Islet of Langerhans (tissue), 1 donor: Measurements from ENCODE around the gene RLF.
"Not testable (repeated sequence)": the region's sequence is repeated elsewhere in the genome, so short reads cannot be mapped to it uniquely, and the experiment has no call there.

Source experiments
- FAIRE-seq: peaks from one replicate; lab custom pipeline; 2011; peaks lifted over from hg19 to GRCh38; lab: Jason Lieb, UNC

RLF gene

DNA sequence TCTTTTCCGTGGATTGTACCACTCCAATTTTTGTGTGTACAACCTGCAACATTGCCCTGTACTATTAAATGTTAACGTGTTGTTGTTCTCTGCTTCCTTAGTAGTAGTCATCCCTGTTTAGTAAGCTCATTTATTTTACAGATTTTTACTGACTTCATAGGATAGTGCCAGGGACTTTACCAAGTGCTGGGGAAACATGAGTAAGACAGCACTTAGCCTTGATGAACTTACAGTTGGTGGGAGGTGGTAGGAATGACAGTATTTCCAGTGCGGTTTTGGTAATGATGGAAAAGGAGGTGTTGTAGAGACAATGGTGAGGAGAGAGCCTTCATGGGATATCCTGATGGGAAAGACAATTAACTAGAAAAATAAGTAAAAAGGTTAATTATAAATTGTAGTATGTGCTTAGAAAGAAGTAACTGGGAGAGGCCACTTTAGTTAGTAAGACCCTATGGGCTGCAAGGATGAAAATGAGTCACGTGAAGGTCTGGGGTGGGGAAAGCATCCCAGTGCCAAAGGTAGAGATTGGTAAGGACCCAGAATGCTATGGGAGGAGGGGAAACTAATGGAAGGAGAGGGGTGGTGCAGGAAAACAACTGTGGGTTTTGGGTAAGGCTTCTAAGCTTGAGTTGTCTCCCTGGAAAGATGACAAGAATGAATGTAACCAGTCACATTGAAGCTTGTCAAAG lies 1.7 kb downstream of the RLF start:
- no peak for FAIRE-seq

DNA sequence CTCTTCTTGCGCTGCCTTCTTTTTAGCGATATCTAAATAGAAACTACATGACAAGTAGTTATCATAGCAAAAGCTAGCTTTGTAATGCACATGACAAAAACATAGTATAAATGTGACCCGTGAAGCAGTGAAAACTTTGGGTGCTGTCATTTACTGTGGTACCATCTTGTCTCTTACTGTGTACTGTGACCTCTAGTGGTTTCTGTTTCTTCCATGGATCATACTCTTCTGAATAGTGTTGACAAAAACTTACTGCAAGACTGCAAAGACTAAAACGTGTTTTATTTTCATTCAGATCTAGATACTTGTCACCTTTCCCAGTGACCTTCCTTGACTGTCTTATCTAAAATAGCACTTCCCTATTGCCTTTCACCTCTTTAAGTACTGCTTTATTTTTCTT lies 6.1 kb downstream of the RLF start:
- FAIRE-seq: no peak

DNA sequence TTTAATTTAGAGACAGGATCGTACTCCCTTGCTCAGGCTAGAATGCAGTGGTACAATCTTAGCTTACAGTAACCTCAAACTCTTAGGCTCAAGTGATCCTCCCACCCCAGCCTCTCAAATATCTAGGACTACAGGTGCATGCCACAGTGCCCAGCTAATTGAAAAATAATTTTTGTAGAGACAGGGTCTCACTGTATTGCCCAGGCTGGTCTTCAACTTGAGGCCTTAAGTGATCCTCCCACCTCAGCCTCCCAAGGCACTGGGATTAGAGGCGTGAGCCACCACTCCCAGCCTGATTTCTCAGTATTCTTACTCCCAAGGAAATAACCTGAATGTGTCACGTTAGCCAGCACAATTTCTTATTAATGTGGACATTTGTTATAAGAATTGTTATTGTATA lies 9.8 kb downstream of the RLF start:
- no peak for FAIRE-seq

DNA sequence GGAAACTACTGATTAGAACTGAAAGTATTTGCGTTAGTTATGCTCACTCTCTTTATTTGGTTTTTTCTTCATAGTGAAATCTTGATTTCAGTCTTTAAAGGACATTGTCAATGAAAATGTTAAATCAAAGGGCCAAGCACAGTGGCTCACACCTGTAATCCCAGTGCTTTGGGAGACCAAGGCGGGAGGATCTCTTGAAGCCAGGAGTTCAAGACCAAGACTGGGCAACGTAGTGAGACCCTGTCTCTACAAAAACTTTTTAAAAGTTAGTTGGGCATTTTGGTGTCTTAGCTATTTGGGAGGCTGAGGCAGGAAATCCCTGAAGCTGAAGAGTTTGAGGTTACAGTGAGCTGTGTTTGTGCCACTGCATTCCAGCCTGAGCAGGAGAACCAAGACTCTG lies 13.6 kb downstream of the RLF start:
- no peak for FAIRE-seq

DNA sequence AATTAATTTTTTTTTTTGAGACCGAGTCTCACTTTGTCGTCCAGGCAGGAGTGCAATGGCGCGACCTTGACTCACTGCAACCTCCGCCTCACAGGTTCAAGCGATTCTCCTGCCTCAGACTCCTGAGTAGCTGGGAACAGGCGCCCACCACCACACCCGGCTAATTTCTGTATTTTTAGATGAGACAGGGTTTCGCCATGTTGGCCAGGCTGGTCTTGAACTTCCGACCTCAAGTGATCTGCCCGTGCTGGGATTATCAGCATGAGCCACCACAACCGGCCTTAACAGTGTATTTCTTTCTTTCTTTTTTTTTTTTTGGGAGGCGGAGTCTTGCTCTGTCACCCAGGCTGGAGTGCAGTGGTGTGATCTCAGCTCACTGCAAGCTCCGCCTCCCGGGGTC lies 15.8 kb downstream of the RLF start:
- not testable (repeated sequence) for FAIRE-seq

DNA sequence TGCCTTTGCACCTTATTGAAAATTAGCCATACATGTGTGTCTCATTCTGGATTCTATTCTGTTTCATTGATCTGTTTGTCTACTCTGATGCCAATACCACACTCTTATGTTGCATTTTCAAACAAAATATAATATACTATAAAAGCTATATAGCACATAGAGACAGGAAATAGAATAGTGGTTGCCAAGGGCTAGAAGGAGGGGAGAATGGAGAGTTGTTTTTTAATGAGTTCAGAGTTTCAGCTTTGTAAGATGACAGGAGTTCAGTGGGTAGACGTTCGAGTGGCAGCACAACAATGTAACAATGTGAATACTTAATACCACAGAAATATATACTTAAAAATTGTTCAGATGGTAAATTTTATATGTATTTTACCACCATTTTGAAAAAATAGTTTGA lies 17.0 kb downstream of the RLF start:
- FAIRE-seq: no peak

DNA sequence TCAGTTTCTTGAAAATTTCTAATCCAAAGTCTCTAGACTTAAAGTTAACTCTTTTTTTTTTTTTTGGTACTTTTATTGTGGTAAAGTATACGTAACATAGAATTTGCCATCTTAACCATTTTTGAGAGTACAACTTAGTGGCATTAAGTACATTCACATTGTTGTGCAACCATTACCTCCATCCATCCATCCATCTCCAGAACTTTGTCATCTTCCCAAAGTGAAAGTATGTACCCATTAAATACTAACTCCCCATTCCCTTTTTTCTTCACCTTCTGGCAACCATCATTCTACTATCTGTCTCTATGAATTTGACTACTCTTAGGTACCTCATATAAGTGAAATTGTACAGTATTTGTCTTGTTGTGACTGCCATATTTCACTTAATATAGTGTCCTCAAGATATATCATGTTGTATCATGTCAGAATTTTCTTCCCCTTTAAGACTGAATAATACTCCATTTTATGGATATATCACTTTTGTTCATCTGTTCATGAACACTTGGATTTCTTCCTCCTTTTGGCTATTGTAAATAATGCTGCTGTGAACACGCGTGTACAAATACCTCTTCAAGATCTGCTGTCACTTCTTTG lies 18.4 kb downstream of the RLF start:
- no peak for FAIRE-seq

DNA sequence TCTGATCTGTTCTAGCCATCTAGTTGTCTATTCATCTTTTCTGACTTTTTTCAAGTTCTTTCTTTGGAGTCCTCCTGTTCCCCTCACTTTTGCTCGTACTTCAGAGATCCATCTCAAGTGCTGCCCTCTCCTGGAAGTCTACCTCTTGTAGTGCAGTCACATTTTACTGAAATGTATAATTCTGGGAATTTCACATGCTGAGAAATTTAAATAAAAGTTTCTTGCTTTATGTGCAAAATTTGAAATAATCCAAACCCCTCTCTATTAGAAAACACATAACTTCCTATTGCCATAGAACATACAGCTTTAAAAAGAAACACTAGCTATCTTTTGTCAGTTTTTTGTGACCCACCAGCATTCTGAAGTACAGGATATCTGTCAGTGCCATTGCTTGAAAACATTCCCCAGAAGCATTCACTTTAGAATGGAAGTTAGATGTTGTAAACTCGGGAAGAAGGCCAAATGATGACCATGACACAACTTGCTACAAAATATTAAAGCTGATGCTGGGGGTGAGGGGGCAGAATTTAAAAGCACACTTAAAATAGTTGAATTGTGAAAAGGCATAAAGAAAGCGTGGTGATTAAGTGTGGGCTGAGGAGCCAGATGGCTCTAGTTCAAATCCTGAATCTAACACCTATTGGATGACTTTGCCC lies 22.0 kb downstream of the RLF start:
- peak; percentile 66 for FAIRE-seq

DNA sequence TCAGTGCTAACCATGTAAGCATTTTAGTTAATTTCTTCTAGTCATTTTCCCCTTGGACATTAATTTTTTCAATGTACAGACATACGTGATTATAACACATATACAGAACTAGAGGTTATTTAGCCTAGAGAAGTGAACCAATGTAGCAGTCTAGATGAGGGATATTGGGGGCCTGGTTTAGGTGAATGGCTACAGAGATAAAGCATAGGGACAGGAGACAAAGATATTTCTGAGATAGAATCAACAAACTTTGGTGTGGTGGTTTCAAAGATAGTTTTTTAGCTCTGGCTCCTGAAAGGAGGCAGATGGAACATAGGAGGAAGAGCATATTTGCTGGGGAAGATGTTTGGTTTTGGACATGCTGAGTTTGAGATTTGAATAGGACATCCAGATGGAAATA lies 23.0 kb downstream of the RLF start:
- FAIRE-seq: peak; percentile 38

DNA sequence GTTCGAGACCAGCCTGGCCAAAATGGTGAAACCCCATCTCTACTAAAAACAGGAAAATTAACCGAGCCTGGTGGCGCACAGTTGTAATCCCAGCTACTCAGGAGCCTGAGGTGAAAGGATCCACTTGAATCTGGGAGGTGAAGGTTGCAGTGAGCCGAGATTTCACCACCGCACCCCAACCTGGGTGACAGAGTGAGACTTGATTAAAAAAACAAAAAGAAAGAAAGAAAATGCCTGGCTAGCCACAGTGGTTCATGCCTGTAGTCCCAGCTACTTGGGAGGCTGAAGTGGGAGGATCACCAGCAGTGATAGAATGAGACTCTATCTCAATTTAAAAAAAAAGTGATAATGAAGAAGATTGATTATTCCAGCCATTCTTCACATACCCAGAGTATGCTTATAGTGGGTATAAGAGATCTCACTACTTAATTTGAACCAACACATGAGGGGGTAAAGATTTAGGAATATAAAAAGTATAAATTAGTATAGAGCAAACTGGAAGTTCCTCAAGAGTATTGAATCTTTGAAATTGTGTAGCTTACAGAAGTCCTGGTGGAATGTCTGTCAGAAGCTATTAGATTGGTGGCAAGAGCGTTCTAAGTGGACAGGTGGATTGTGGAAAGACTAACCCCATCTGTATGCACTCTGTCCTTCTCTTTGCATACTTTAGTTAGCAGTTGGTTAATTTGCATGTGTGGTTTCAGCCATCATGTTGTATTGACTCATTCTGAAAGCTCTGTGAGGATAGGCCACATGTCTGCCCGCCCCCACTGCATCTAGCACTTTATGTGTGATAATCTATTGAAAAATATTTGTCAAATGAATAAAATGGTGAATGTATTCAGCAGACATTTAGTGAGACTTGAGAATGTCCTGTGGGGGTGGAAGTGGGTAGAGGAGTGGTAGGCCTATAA lies 25.0 kb downstream of the RLF start:
- no peak for FAIRE-seq

DNA sequence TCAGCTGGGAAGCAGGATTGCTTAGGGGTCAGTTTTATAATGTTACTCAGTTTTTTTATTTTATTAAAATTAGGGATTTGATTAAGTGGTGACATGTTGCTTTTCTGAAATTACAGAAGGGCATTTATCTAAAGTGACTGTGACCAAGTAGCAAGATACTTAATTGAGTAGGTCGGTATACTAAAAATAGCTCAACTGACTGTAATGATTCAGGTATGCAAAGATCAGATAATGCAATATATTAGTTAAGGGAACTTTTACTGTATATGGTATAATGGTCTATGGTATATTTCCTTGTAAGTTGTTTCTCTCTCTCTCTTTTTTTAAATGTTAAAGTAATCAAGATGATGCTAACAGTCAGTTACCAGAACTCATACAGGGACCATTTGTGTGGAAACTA lies 26.2 kb downstream of the RLF start:
- FAIRE-seq: no peak

DNA sequence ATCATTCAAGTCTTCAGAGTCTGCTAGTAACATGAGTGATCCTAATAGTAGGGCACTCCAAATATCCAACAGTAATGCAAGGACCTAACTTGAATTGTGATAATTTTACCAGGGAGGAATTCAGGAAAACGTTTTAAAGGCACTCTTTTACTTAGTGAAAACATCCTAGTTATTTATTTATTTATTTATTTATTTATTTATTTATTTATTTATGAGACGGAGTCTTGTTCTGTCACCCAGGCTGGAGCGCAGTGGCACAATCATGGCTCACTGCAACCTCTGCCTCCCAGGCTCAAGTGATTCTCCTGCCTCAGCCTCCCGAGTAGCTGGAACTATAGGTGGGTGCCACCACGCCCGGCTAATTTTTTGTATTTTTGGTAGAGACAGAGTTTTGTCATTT lies 33.5 kb downstream of the RLF start:
- not testable (repeated sequence) for FAIRE-seq

DNA sequence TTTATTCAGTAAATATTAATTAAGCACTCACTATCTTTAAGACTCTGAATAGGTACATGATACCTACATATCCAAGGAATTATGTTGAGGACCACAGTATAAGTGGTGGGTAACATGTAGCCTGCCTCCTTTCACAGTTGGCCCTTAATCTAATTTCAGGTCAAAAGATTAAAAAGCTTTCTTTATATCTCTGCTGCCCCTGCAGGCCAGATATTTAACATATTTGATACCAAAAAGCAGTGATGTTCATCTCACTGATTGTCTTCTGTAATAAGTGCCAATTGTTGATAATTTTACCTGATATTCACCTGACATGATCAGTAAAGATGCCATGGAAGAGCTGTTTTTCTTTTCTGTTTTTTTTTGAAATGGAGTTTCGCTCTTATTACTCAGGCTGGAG lies 36.5 kb downstream of the RLF start:
- no peak for FAIRE-seq

DNA sequence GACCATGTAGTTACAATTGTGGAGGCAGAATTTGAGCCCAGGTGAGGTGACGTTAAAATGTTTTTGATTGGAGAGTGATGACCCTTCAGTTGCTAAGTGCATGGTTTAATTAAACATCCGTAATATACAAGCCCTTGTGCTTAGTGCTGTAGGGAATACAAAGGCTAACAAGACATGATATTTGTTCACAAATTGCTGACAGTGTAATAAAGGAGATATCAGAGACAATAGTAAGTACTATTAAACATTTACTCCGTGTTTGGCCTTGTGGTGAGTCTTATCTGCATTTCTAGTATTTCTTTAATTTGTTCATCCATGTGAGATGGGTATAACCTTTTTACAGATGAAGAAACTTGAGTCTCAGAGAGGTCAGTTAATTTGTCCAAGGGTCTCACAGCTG lies 37.9 kb downstream of the RLF start:
- FAIRE-seq: peak; percentile 47

DNA sequence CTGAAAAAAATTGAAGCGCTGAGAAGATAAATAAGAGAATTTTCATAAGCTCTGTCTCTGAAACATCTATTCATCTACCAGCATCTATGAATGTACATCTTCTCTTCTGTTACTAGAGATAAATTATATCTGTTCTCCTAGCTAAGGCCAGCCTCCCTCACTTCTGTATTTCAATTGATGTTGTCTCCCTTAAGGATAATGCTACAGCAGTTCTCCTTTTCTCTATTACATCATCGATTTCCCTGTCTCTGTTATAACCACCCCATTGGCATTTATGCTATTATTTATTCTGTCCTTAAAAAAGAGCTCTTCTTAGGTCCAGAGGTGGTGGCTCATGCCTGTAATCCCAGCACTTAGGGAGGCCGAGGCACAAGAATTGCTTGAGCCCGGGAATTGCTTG lies 43.7 kb downstream of the RLF start:
- FAIRE-seq: no peak

DNA sequence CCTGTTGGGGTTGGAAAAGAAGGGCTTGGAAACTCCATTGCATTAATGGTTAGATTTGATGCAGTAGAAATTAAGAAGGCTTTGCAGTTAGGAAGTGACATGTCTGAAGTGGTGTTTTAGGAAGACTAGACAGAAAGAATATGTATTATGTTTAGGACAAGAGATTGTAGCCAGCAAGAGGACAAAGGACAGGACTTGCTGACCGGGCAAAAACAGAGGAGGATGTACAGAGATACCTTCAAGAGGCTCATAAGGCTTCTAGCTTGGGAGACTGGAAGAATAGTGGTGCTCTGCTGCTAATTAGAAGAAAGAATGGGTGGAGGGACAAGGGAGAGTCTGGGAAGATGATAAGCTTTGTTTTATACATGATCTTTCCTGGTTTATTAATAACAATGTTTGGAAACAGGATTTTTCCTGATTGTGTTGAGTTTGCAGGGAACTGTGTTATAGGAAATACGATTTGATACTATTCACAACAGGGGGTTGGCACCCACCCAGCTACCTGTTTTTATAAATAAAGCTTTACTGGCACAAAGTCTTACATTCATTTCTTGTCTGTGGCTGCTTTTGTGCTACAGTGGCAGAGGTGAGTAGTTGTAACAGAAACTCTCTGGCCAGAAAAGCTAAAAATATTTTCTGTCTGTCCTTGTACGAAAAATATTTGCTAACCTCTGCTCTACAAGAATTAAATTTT lies 49.5 kb downstream of the RLF start:
- FAIRE-seq: no peak

DNA sequence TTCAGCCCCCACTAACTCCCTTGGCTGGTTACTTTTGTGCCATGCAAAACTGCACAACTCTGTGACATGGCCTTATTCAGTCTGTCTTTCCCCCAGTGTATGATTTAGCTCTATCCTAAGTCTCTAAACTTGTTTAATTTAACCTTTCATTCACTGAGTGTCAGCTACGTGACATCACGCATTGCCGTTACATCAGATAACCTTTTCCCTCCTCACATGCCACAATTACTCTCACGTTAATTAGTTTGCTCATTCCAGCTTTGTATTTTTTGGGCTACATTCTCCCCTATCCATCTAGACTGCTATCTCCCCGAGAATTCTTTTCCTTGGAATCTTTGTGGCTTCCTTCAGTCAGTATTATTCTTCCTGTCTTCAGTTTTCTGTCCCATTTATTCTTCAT lies 57.1 kb downstream of the RLF start:
- no peak for FAIRE-seq

DNA sequence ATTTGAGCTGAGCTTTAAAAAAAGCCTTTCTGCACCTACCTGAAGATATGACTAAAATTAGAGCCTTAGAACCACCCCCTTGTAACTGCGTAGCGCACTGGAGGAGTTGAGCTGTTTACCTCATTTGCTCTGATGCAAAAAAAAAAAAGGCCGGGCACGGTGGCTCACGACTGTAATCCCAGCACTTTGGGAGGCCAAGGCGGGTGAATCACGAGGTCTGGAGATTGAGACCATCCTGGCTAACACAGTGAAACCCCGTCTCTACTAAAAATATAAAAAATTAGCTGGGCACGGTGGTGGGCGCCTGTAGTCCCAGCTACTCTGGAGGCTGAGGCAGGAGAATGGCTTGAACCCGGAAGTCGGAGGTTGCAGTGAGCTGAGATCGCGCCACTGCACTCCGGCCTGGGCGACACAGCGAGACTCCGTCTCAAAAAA lies 60.3 kb downstream of the RLF start:
- not testable (repeated sequence) for FAIRE-seq

DNA sequence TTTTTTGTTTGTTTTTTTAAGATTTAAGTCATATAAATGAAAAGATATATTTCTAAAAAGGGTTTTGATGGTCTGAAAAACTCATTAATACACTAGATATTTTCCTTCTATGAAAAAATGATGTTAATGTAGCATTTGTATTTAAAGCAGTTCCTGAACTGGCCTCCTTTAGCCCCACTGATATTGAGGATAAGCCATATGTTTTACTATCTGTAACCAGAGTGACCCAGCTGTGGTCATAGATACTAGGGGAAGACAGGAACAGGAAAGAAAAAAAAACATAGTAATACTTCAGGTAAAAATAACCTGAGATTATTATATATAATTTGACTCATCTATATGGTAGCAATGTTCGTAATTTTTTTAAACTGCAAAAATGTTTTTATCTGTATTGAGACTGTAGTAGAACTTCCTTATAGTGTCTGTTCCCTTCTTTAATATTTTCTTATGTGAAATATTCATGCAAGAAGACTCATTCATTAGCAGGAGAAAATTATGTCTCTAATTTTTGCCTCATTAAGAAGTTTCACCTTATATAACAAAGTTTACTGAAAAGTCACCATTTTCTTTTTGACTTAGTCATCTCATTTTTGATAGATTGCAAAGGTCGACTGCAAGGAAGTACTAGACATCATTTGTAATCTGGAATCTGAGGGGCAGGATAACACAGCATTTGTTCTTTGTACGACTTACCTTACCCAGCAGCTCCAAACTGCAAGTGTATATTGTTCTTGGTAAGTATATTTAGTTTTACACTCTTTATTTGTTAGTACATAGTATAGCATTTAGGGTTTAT lies 61.0 kb downstream of the RLF start:
- FAIRE-seq: peak; percentile 5

DNA sequence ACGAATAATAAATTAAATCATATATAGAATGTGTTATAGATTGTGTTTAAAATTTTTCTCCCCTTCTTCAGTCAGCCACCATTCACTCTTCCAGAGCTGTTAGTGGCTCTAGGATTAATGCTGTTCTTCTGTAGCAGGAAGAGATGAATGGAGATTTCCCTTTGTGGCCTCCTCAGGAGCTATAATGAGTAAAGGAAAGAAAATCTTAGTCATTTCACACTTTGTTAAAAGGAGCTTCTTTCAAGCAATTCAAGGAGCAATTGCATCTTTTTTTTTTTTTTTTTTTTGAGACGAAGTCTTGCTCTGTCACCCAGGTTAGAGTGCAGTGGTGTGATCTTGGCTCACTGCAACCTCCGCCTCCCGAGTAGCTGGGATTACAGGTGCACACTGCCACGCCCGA lies 62.9 kb downstream of the RLF start:
- no peak for FAIRE-seq

DNA sequence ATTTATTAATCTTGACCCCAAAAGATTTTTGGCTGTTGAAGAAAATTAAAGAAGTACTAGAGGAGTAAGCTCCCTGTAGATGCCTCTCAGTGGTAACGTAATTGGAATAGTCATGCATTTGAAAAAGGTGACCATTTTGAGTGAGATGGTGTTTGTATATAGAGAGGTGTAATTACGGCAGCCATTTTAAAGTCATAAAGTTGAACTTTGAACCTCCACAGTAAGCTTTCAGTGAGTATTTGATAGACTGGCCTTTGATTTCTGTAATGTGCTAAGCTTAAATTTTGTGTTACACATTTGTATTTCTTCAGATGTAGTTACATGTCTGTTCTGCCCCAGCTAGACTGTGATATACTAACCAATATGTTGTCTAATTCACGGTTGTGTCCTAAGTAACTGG lies 65.0 kb downstream of the RLF start:
- no peak for FAIRE-seq
